Osteocyte (in vitro differentiated cells): ENCODE data around the gene GAN. TPM values are rescaled to one million over a fixed set of nuclear protein-coding genes. Genes with fewer than 3 reads are reported as not detected.

Source experiments
- DNase-seq: peaks from one replicate; pipeline ENCODE4 v3.0.0; 2021; ENCODE audit warnings: mixed read lengths; ENCODE audit not compliant: unreplicated experiment; ENCODE audit errors: extremely low spot score
- H3K27ac Mint-ChIP-seq: one replicate; pipeline ENCODE4 v1.8.0; 2021; ENCODE audit warnings: mild to moderate bottlenecking, mixed read lengths; ENCODE audit not compliant: unreplicated experiment
- H3K27me3 Mint-ChIP-seq: one replicate; pipeline ENCODE4 v1.8.0; 2021; ENCODE audit warnings: mixed read lengths; ENCODE audit not compliant: unreplicated experiment
- H3K36me3 Mint-ChIP-seq: one replicate; pipeline ENCODE4 v1.8.0; 2021; ENCODE audit warnings: mixed read lengths; ENCODE audit not compliant: unreplicated experiment
- H3K4me1 Mint-ChIP-seq: one replicate; pipeline ENCODE4 v1.8.0; 2021; ENCODE audit warnings: mixed read lengths; ENCODE audit not compliant: unreplicated experiment
- H3K4me3 Mint-ChIP-seq: one replicate; pipeline ENCODE4 v1.8.0; 2021; ENCODE audit warnings: mild to moderate bottlenecking, moderate library complexity, mixed read lengths; ENCODE audit not compliant: unreplicated experiment
- H3K9me3 Mint-ChIP-seq: one replicate; pipeline ENCODE4 v1.8.0; 2021; ENCODE audit warnings: mixed read lengths; ENCODE audit not compliant: unreplicated experiment
- CTCF ChIP-seq: fragments of 200-600 bp; sonication (generic); IDR thresholded peaks from 2 replicates; pipeline ENCODE4 v1.5.0; 2021; ENCODE audit warnings: antibody characterized with exemption, mild to moderate bottlenecking, moderate library complexity
- total RNA-seq: library from RNA; stranded (reverse); gene quantifications from 2 replicates; pipeline ENCODE4 v1.2.1, GENCODE V29; 2021

GAN gene
- total RNA-seq, 1 donor from 2014 or later, result 9.2 TPM

GRCh38 chr16:81360135-81360534 is 45.4 kb downstream of the GAN start:
- DNase-seq, result no peak
- TF ChIP-seq CTCF, result no peak
- no peak overlapping the region for H3K4me3 Mint-ChIP-seq
- H3K9me3 Mint-ChIP-seq, result no peaks in the 10 kb centered on the region
- no peaks in the 10 kb centered on the region for H3K4me1 Mint-ChIP-seq
- no peak overlapping the region for H3K27ac Mint-ChIP-seq
- H3K27me3 Mint-ChIP-seq, result no peaks in the 10 kb centered on the region
- peaks cover 31% of the 10 kb centered on the region for H3K36me3 Mint-ChIP-seq

GRCh38 chr16:81365731-81366130 is 51.0 kb downstream of the GAN start:
- Mint-ChIP-seq H3K4me1 (no peaks in the 10 kb centered on the region), H3K9me3 (no peaks in the 10 kb centered on the region), H3K36me3 (peaks cover 37% of the 10 kb centered on the region), H3K27ac (no peak overlapping the region), H3K27me3 (no peaks in the 10 kb centered on the region), H3K4me3 (no peak overlapping the region)
- TF ChIP-seq CTCF, result no peak
- DNase-seq, result no peak

- DNase-seq, result no peak
- H3K27me3 Mint-ChIP-seq, result no peaks in the 10 kb centered on the region
- TF ChIP-seq CTCF, result peak; percentile 76
Measured at GRCh38 chr16:81366316-81366932, 51.7 kb downstream of the GAN start.

GRCh38 chr16:81367821-81368220 is 53.1 kb downstream of the GAN start:
- H3K9me3 Mint-ChIP-seq, result no peaks in the 10 kb centered on the region
- peaks cover 35% of the 10 kb centered on the region for H3K36me3 Mint-ChIP-seq
- H3K4me1 Mint-ChIP-seq, result no peaks in the 10 kb centered on the region
- H3K27me3 Mint-ChIP-seq, result no peaks in the 10 kb centered on the region
- H3K27ac Mint-ChIP-seq, result no peak overlapping the region
- no peak overlapping the region for H3K4me3 Mint-ChIP-seq
- no peak for TF ChIP-seq CTCF
- DNase-seq, result no peak

More at GRCh38 chr16:81366316-81366932, 51.7 kb downstream of the GAN start:
- H3K4me3 Mint-ChIP-seq, result no peak overlapping the region
- no peak overlapping the region for H3K27ac Mint-ChIP-seq
- no peaks in the 10 kb centered on the region for H3K4me1 Mint-ChIP-seq
- no peaks in the 10 kb centered on the region for H3K9me3 Mint-ChIP-seq
- peaks cover 36% of the 10 kb centered on the region for H3K36me3 Mint-ChIP-seq

- no peak for DNase-seq
- no peaks in the 10 kb centered on the region for H3K4me1 Mint-ChIP-seq
- no peak overlapping the region for H3K4me3 Mint-ChIP-seq
- no peaks in the 10 kb centered on the region for H3K9me3 Mint-ChIP-seq
- peaks cover 33% of the 10 kb centered on the region for H3K36me3 Mint-ChIP-seq
- H3K27me3 Mint-ChIP-seq, result no peaks in the 10 kb centered on the region
- no peak for TF ChIP-seq CTCF
- H3K27ac Mint-ChIP-seq, result no peak overlapping the region
Measured at GRCh38 chr16:81369888-81370504, 55.2 kb downstream of the GAN start.
